Psoas muscle (tissue), 8 donors: ENCODE results near the gene NFKBIE. TPM values are rescaled to one million over a fixed set of nuclear protein-coding genes. Genes with fewer than 3 reads are reported as not detected.

Source experiments
- ATAC-seq, 4 donors: fragments of 200-7000 bp; cut with Tn5 transposase; one replicate each; pipeline ENCODE4 v1.9.1; 2020; ENCODE audit warnings: moderate library complexity in 3 of 4, mild to moderate bottlenecking in 2 of 4
- DNase-seq, 2 donors: peaks; one replicate each; pipeline ENCODE4 v3.0.0-alpha.2; 2020
- H3K27ac ChIP-seq: fragments of 200-600 bp; one replicate; pipeline ENCODE4 v1.8.0; 2022
- H3K27me3 ChIP-seq, 3 donors: fragments of 200-600 bp in 1 of 3; one replicate each; pipeline versions ENCODE4 v1.6.1 to v1.8.0; 2013 to 2022; ENCODE audit warnings: low read length in 2 of 3, mild to moderate bottlenecking in 2 of 3, moderate library complexity in 1 of 3; ENCODE audit not compliant: insufficient read depth in 3 of 3
- H3K36me3 ChIP-seq, 2 donors: fragments of 200-600 bp in 1 of 2; one replicate each; pipeline versions ENCODE4 v1.6.1 to v1.8.0; 2013 to 2022; ENCODE audit warnings: low read depth in 1 of 2, mild to moderate bottlenecking in 1 of 2, moderate library complexity in 1 of 2; ENCODE audit not compliant: insufficient read depth in 1 of 2
- H3K4me1 ChIP-seq: fragments of 200-600 bp; one replicate; pipeline ENCODE4 v1.8.0; 2022
- H3K4me3 ChIP-seq: fragments of 200-600 bp; one replicate; pipeline ENCODE4 v1.8.0; 2022; ENCODE audit warnings: mild to moderate bottlenecking
- H3K9me3 ChIP-seq: fragments of 200-600 bp; one replicate; pipeline ENCODE4 v1.8.0; 2022
- CTCF ChIP-seq: fragments of 200-600 bp; IDR thresholded peaks from one replicate; pipeline ENCODE4 v1.8.0; 2022; ENCODE audit warnings: antibody characterized with exemption
- WGBS, 3 donors: extraction: QIAGEN DNeasy Blood & Tissue Kit; methylation state at CpG; one replicate each; pipeline versions ENCODE4 v1.1.6 to v1.1.7; 2013; 5-methylcytosine and 5-hydroxymethylcytosine counted together
- intact Hi-C, 2 donors: fragments of 100-400 bp; cut with DNase I; formaldehyde crosslinking; loops; one replicate each; pipeline versions ENCODE4 v1.11.0 to v1.14.2; 2022
- polyA plus RNA-seq, 3 donors: library from polyadenylated mRNA; stranded (reverse); fragments of 200-250 nt; gene quantifications; one replicate each; pipeline ENCODE4 v1.2.3, GENCODE V29; 2013
- total RNA-seq, 4 donors: library from RNA; stranded (reverse); fragmentation: NEBNext Ultra II Directional in 2 of 4; extraction: Animal tissue kit (Norgen Biotek cat#: 25700) in 2 of 4; gene quantifications; one replicate each; pipeline versions ENCODE4 v1.2.1 to v1.2.4, GENCODE V29; 2021 to 2023
- donor health status: healthy with polysubstance abuse.
- donor health status: DM: no; HTN: no; CAD: no; lungs with moderate emphysema.
- donor health status: Bipolar disorder and iron deficiency.
- donor health status: healthy.
- donor health status: DM: yes; HTN: yes; CAD: no.
- donor health status: DM: no; HTN: no; CAD: no.
- donor health status: DM: no; HTN: no; CAD: no.
- donor health status: DM: yes; HTN: yes; CAD: no.

Gene NFKBIE
- total and polyA plus RNA-seq, 7 donors, result 2.1 to 5.2 (median 3.3) TPM

DNA sequence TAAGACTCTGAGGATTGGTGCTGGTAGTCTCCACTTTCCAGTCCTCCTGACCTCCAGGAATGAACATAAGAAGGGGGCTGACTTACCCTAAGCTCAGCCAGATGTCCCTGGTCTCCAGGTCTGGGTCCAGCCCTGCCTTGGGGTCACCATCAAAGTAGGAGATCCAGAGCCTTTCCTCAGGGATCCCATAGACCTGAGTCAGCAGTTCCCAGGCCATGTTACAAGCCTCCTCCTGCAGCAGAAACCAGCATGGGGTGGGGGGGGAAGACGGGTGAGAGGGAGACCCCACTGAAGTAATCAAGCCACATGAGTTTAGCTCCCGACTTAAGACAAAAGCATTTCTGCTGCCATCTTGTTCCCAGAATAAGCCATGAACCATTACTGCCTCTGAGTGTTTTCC, 46.0 kb upstream of the NFKBIE start:
- intact Hi-C loops, result no loop called here
- H3K4me1 ChIP-seq, result peaks cover 6% of the 10 kb centered on the region
- 40 to 91% (median 74%) methylated on average over 2 of the region's 2 CpGs for WGBS, 3 donors
- DNase-seq (no peak), ATAC-seq (no peak)
- no peak for TF ChIP-seq CTCF
- H3K4me3 ChIP-seq, result no peak overlapping the region
- H3K36me3 ChIP-seq, result peaks cover 0 to 55% of the 10 kb centered on the region in 2 donors
- no peak overlapping the region for H3K27ac ChIP-seq
- no peaks in the 10 kb centered on the region for H3K9me3 ChIP-seq
- H3K27me3 ChIP-seq, result no peaks in the 10 kb centered on the region

- no peak for TF ChIP-seq CTCF
- WGBS, 3 donors, result 93 to 100% (median 95%) methylated on average over 3 of the region's 3 CpGs
- H3K4me1 ChIP-seq, result peaks cover 6% of the 10 kb centered on the region
- H3K27ac ChIP-seq, result no peak overlapping the region
- H3K4me3 ChIP-seq, result no peak overlapping the region
- ATAC-seq (no peak), DNase-seq (no peak)
- H3K9me3 ChIP-seq, result no peaks in the 10 kb centered on the region
- H3K36me3 ChIP-seq, result peaks cover 3 to 65% of the 10 kb centered on the region in 2 donors
- intact Hi-C loops, result no loop called here
- no peaks in the 10 kb centered on the region for H3K27me3 ChIP-seq
Measured at GRCh38 chr6:44310241-44310640, 44.9 kb upstream of the NFKBIE start.

GRCh38 chr6:44309631-44310030, 44.3 kb upstream of the NFKBIE start:
- no peak for DNase-seq
- intact Hi-C loops, result loop anchor here (5.0 kb wide), 1 partner anchor 42 kb away; the partner anchor contains the start of gene NFKBIE (in 2 of the 2)
- no peaks in the 10 kb centered on the region for H3K9me3 ChIP-seq
- ATAC-seq, result no peak
- H3K36me3 ChIP-seq, result peaks cover 4 to 71% of the 10 kb centered on the region in 2 donors
- no peak overlapping the region for H3K27ac ChIP-seq
- no peaks in the 10 kb centered on the region for H3K27me3 ChIP-seq
- H3K4me1 ChIP-seq, result peaks cover 6% of the 10 kb centered on the region
- no peak for TF ChIP-seq CTCF
- H3K4me3 ChIP-seq, result no peak overlapping the region

GRCh38 chr6:44309092-44309491, 43.7 kb upstream of the NFKBIE start:
- WGBS, 3 donors, result 86 to 94% (median 87%) methylated on average over 2 of the region's 2 CpGs
- no peak for TF ChIP-seq CTCF
- Histone ChIP-seq H3K36me3 (peaks cover 4 to 77% of the 10 kb centered on the region in 2 donors), H3K4me1 (peaks cover 6% of the 10 kb centered on the region), H3K27ac (no peak overlapping the region), H3K9me3 (no peaks in the 10 kb centered on the region), H3K27me3 (no peaks in the 10 kb centered on the region), H3K4me3 (no peak overlapping the region)
- intact Hi-C loops, result loop anchor here (5.0 kb wide), 1 partner anchor 42 kb away; the partner anchor contains the start of gene NFKBIE (in 2 of the 2)
- DNase-seq, result no peak
- no peak for ATAC-seq

- Histone ChIP-seq H3K4me3 (no peak overlapping the region), H3K4me1 (peaks cover 2% of the 10 kb centered on the region), H3K27ac (no peak overlapping the region), H3K9me3 (no peaks in the 10 kb centered on the region), H3K27me3 (no peaks in the 10 kb centered on the region), H3K36me3 (peaks cover 4 to 95% of the 10 kb centered on the region in 2 donors)
- ATAC-seq (no peak), DNase-seq (no peak)
- WGBS, 3 donors, result 95 to 100% (median 95%) methylated on average over 10 of the region's 10 CpGs
- no peak for TF ChIP-seq CTCF
- intact Hi-C loops, result loop anchor here (5.0 kb wide), 1 partner anchor 40 kb away; the partner anchor contains the start of gene NFKBIE (in 2 of the 2)
Measured at GRCh38 chr6:44307217-44307616, 41.9 kb upstream of the NFKBIE start.
